ENCODE results near the gene IRAG1. TPM values are rescaled to one million over a fixed set of nuclear protein-coding genes. Genes with fewer than 3 reads are reported as not detected.
A peak's percentile ranks its signal among the peaks of the same experiment; 100 is the strongest.

IRAG1 gene
- total RNA-seq, 1 donor from 2014 or later = 5.2 TPM

- ATAC-seq = no peak
- no peak for DNase-seq
- intact Hi-C loops (cut with micrococcal nuclease) = no loop called here
Observed at GRCh38 chr11:10673501-10674062, 20.0 kb downstream of the IRAG1 start.

- no peak for DNase-seq
- ATAC-seq = no peak
- intact Hi-C loops (cut with micrococcal nuclease) = no loop called here
Observed at GRCh38 chr11:10670099-10670498, 23.5 kb downstream of the IRAG1 start.

- DNase-seq (no peak), ATAC-seq (peak; percentile 55)
- intact Hi-C loops (cut with micrococcal nuclease) = no loop called here
Observed at GRCh38 chr11:10669258-10670033, 24.1 kb downstream of the IRAG1 start.

DNA sequence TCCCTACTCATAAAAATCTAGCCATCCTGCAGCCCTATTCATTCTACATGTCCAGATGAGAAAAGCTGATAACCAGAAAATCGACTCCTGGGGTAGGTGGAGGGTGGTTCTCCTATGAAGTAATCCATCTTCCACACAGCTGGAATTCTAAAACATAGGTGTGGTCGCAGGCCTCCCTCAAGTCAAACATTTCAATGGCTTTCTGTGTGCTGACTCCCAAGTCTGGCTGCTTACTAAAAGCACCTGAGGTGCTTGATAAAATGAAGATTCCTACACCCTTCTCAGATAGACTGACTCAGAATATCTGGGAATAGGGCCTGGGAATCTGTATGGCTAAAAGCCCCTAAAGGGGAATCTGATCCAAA lies 26.1 kb downstream of the IRAG1 start:
- intact Hi-C loops (cut with micrococcal nuclease) = no loop called here
- ATAC-seq (no peak), DNase-seq (no peak)

- intact Hi-C loops (cut with micrococcal nuclease) = no loop called here
- ATAC-seq = no peak
- no peak for DNase-seq
Observed at GRCh38 chr11:10666556-10667520, 26.7 kb downstream of the IRAG1 start.

- no peak for DNase-seq
- ATAC-seq = no peak
- intact Hi-C loops (cut with micrococcal nuclease) = no loop called here
Observed at GRCh38 chr11:10664496-10664895, 29.1 kb downstream of the IRAG1 start.

GRCh38 chr11:10663990-10664389 lies 29.6 kb downstream of the IRAG1 start:
- peak; percentile 64 for DNase-seq
- intact Hi-C loops (cut with micrococcal nuclease) = no loop called here
- ATAC-seq = peak; percentile 81

DNA sequence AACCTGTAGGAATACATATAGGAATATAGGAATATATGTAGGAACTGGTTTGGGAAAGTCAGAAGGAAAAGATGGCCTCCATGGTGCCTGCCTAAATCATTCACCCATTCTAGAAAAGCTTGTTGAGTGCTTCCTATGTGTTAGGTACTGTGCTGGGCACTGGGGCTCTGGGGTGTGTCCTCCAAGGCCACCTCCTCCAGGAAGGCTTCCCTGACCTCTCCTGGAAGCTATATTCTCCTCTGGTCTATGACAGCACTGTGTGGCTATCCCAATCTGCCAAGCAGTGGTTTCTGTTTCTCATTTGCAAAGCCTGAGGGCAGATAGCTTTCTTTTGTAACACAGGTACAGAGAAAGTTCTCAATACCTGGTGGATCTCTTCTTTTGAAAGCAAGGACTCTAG lies 30.2 kb downstream of the IRAG1 start:
- DNase-seq (no peak), ATAC-seq (no peak)
- intact Hi-C loops (cut with micrococcal nuclease) = no loop called here

DNA sequence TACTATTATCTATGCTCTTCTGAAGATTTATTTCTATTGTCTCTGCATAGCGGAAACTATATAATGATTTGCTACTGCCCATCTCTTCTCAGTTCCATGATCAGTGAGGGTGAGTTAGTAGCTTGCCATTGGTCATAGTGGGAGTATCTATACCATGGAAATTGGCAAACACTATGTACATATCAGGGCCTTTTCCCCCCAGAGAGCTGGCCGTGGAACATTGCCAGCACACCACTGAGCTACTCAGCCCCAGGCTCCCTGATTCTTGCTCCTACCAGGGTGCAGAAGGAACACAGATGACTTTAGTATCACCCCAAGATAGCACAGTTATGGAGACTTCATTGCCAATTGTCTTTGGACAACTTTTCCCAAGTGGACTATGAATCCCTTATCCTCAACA lies 33.2 kb downstream of the IRAG1 start:
- intact Hi-C loops (cut with micrococcal nuclease) = no loop called here
- no peak for DNase-seq
- no peak for ATAC-seq

DNA sequence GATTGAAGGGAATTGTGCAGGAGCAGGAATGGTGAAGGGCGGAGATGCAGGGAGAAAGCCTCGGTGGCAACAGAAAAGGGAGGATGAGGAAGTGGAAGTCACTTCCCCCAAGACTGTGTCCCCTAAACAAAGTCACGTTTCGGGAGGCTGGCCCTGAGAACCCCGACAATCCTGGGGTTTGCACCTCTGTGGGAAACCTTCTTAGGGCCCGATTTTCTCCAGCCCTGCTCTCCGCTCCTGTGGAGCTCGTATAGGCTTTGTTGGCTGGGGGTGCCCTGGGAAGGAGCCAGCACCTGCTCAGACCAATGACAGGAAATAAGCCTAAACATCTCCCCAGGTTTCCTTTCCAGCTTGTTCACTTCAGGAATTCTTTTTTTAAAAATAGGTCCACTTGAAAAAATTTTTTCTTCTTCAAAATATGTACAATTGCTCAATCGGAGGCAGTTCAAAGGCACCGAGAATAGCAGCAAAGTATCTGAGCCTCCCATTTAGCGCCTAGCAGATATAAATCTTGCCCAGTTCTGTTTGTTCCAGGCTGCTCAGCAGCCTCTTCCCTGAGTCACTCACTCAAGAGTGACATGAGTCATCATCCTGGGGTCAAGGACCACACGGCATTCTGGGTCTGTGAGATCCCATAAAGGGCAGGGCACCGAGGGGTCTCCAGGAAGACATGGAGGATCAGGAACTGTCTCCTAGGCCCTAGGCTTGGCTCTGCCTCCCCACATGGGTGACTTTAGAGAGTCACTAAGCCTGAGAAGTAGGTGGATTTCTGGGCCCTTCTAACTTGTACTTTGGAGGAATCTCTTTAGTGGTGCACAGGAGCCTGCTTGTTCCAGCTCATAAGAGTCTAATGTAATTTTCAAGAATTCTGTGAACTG lies 34.0 kb downstream of the IRAG1 start:
- DNase-seq = no peak
- intact Hi-C loops (cut with micrococcal nuclease) = no loop called here
- ATAC-seq = peak; percentile 27

GRCh38 chr11:10658621-10659338 lies 34.8 kb downstream of the IRAG1 start:
- no peak for DNase-seq
- intact Hi-C loops (cut with micrococcal nuclease) = no loop called here
- ATAC-seq = no peak

- DNase-seq (no peak), ATAC-seq (peak; percentile 25)
- intact Hi-C loops (cut with micrococcal nuclease) = no loop called here
Observed at GRCh38 chr11:10657308-10658271, 36.0 kb downstream of the IRAG1 start.

GRCh38 chr11:10655943-10656576 lies 37.5 kb downstream of the IRAG1 start:
- intact Hi-C loops (cut with micrococcal nuclease) = no loop called here
- ATAC-seq (no peak), DNase-seq (no peak)

DNA sequence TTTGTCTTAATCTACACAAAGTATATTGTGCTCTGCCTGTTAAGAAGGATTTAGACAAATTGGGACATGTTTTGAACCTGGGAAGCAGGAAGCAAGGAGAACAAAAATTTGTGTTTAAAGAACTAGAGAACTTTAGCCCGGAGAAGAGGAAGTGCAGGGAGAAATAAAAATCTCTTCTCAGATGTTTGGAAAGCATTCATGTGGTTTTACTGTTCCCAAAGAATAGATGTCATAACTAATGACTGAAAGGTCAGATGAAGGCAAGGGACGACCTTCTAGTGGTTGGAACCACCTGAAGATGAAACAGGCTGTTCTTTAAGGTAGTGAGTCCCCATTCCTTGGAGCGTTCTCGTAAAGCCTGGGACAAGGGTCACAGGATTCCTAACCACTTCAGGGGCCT lies 38.3 kb downstream of the IRAG1 start:
- ATAC-seq (peak; percentile 12), DNase-seq (no peak)
- intact Hi-C loops (cut with micrococcal nuclease) = no loop called here

DNA sequence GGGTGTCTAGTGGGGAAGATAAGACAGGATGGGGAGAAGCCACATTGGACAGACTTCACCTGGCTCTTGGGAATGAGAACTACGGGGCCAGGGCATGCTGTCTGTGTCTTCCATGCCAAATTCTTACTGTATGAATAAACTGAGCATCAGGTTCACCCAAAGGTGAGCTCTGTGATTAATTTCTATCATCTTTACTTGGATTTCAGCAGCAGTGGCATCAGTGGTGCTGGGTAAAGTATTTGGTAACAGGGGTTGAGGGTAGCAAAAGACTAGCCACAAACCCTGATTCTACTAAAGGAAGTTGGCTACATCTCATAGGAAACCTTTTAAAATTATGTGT lies 38.8 kb downstream of the IRAG1 start:
- no peak for ATAC-seq
- no peak for DNase-seq
- intact Hi-C loops (cut with micrococcal nuclease) = no loop called here

DNA sequence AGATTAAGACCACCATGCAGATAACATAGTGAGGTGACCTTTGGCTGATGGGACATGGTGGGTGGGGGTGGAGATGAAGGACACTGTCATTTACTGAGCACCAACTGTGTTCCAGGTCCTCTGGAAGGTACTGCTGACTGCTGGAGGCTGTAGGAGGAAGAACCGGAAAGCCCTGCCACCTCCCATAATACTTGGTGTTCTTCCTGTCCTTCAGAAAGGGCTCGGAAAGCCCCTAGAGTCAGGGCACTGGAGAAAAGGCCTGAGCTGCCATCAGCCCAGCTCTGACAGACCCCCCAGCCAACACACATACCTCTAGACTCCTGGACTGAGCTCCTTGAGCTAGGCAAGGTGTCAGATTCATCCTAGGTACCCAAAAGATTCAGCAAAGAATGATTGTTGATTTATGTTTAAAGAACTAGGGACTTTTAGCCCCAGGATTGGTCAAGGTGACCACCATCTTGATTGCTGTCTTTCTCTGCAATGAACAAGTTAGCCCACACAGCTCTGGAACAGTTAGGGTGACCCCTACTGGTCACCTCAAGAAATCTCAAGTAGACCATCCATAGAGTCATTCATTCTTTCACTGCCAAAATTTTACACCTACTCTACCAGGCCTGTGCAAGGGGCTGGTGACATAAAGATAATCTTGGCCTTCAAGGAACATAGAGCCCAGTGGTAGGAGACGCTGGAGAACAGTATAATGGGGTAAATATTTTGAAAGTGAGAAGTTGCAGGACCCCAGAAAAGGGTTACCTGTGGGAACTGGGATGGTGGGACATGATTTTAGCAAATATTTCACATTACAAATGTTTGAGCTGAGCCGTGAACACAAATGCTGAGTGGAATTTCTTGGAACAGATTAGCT lies 39.4 kb downstream of the IRAG1 start:
- intact Hi-C loops (cut with micrococcal nuclease) = no loop called here
- DNase-seq (no peak), ATAC-seq (peak; percentile 72)

Data from left ventricle myocardium superior (tissue), 1 donor.